H1 (cell line): ENCODE measurements around the gene GNS. TPM values are rescaled to one million over a fixed set of nuclear protein-coding genes. Genes with fewer than 3 reads are reported as not detected.

Experiments used
- POU5F1 ChIP-seq: IDR thresholded peaks from 2 replicates; pipeline ENCODE4 v1.6.1; 2011; ENCODE audit warnings: low read depth, mild to moderate bottlenecking, low read length, moderate library complexity
- polyA plus RNA-seq, 7 experiments: library from polyadenylated mRNA; depleted of rRNA in 3 of 7; stranded (reverse) in 5 of 7; unstranded in 2 of 7; fragments of >200 nt in 5 of 7; fragments of 200-250 nt in 2 of 7; gene quantifications; 1 replicate in 5 of 7; 2 replicates in 1 of 7; 4 replicates in 1 of 7; pipeline versions ENCODE4 v1.2.1 to v1.2.3, GENCODE V29; 2011 to 2013; ENCODE audit warnings: missing spikeins in 2 of 7, mixed read lengths in 2 of 7
- total RNA-seq: library from RNA; stranded (reverse); fragmentation: NEBNext Ultra II Directional; extraction: Animal tissue kit (Norgen Biotek cat#: 25700); gene quantifications from 2 replicates; pipeline ENCODE4 v1.2.1, GENCODE V29; 2021

GNS gene
- total and polyA plus RNA-seq, 2 of the 8 experiments (the other 6 are each of a cell fraction or from before 2014, with no cell fraction given): 16.0 to 28.5 TPM

DNA sequence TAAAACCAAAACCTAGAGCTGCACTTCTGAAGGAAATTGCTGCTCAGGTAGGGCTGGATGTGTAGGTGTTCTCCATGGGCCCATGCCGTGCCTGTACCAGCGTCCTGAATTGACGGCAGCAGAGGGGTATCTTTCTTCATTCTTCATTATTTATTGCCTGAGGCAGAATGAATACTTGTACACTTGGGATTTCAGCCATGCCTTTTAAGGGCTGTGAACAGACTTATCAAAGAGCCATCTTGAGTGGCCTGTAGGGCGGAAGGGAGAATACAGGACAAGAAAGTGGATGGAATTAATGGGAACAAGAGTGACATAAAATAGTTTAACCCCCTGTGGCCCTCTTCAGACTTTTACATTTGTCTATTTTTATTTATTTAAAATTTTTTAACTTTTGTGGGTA lies 87.5 kb downstream of the GNS start (continued):
- no peak for TF ChIP-seq POU5F1
